Adrenal gland (tissue), 5 donors: ENCODE results near the gene MIER2.

Experiments
- CTCF ChIP-seq, 6 experiments: fragments of 450-650 bp in 4 of 6; fragments of 200-600 bp in 2 of 6; sonication (generic) in 1 of 6; IDR thresholded peaks; 1 replicate in 5 of 6; 2 replicates in 1 of 6; pipeline versions ENCODE4 v1.5.1 to v1.8.0; 2016 to 2021; ENCODE audit warnings: antibody characterized with exemption in 6 of 6, mild to moderate bottlenecking in 2 of 6, moderate library complexity in 1 of 6
- POLR2A ChIP-seq, 2 donors: fragments of 450-650 bp; IDR thresholded peaks; one replicate each; pipeline ENCODE4 v1.6.1; 2017; ENCODE audit warnings: antibody characterized with exemption in 2 of 2, mild to moderate bottlenecking in 2 of 2, moderate library complexity in 1 of 2
- donor health status: DM: no; HTN: no; CAD: no.

- TF ChIP-seq CTCF (IDR thresholded peaks at IDR 0.05) (no peak), POLR2A (IDR thresholded peaks at IDR 0.05) (no peak)
Observed at GRCh38 chr19:367963-368629, 23.5 kb upstream of the MIER2 start.
